ENCODE data around the gene CBY1. TPM values are rescaled to one million over a fixed set of nuclear protein-coding genes. Genes with fewer than 3 reads are reported as not detected.
"Not testable (repeated sequence)": the region's sequence is repeated elsewhere in the genome, so short reads cannot be mapped to it uniquely, and the experiment has no call there.

Gene CBY1
- polyA plus RNA-seq, 3 donors from 2014 or later = 1.0 to 5.1 (median 4.5) TPM

GRCh38 chr22:38629108-38629507, 27.3 kb upstream of the CBY1 start:
- Mint-ChIP-seq H3K27ac (no peak overlapping the region), H3K4me3 (no peak overlapping the region), H3K4me1 (peaks cover 11 to 14% of the 10 kb centered on the region in 2 donors), H3K9me3 (no peaks in the 10 kb centered on the region), H3K27me3 (ENCODE audit: low read depth in 3 of 3) (peaks cover 0 to 9% (median 6%) of the 10 kb centered on the region in 3 donors), H3K36me3 (no peaks in the 10 kb centered on the region)
- no peak for DNase-seq

GRCh38 chr22:38631724-38632123, 24.7 kb upstream of the CBY1 start:
- H3K27ac Mint-ChIP-seq = peak overlapping the region in 2 of 6 donors; percentile 5 to 28
- H3K9me3 Mint-ChIP-seq = no peaks in the 10 kb centered on the region
- H3K36me3 Mint-ChIP-seq = no peaks in the 10 kb centered on the region
- H3K27me3 Mint-ChIP-seq (ENCODE audit: low read depth in 3 of 3) = peaks cover 0 to 19% (median 5%) of the 10 kb centered on the region in 3 donors
- peaks cover 11 to 14% of the 10 kb centered on the region in 2 donors for H3K4me1 Mint-ChIP-seq
- peak in 2 of 3 donors; percentile 6 to 10 for DNase-seq
- H3K4me3 Mint-ChIP-seq = peak overlapping the region in 1 of 5 donors; percentile 12

GRCh38 chr22:38632528-38632927, 23.9 kb upstream of the CBY1 start:
- no peak overlapping the region for H3K27ac Mint-ChIP-seq
- peaks cover 11 to 14% of the 10 kb centered on the region in 2 donors for H3K4me1 Mint-ChIP-seq
- H3K9me3 Mint-ChIP-seq = no peaks in the 10 kb centered on the region
- DNase-seq = no peak
- no peak overlapping the region for H3K4me3 Mint-ChIP-seq
- H3K27me3 Mint-ChIP-seq (ENCODE audit: low read depth in 3 of 3) = peaks cover 0 to 19% (median 5%) of the 10 kb centered on the region in 3 donors
- H3K36me3 Mint-ChIP-seq = no peaks in the 10 kb centered on the region

- H3K27me3 Mint-ChIP-seq (ENCODE audit: low read depth in 3 of 3) = peaks cover 3 to 9% (median 7%) of the 10 kb centered on the region in 3 donors
- no peak overlapping the region for H3K27ac Mint-ChIP-seq
- H3K4me3 Mint-ChIP-seq = no peak overlapping the region
- no peaks in the 10 kb centered on the region for H3K4me1 Mint-ChIP-seq
- no peak for DNase-seq
- H3K9me3 Mint-ChIP-seq = no peaks in the 10 kb centered on the region
- H3K36me3 Mint-ChIP-seq = no peaks in the 10 kb centered on the region
Observed at GRCh38 chr22:38638216-38638615, 18.2 kb upstream of the CBY1 start.

GRCh38 chr22:38638728-38639127, 17.7 kb upstream of the CBY1 start:
- H3K27me3 Mint-ChIP-seq (ENCODE audit: low read depth in 3 of 3) = peaks cover 5 to 9% (median 7%) of the 10 kb centered on the region in 3 donors
- no peak overlapping the region for H3K27ac Mint-ChIP-seq
- H3K36me3 Mint-ChIP-seq = no peaks in the 10 kb centered on the region
- no peaks in the 10 kb centered on the region for H3K4me1 Mint-ChIP-seq
- DNase-seq = no peak
- H3K4me3 Mint-ChIP-seq = no peak overlapping the region
- H3K9me3 Mint-ChIP-seq = no peaks in the 10 kb centered on the region

GRCh38 chr22:38641476-38642040, 14.9 kb upstream of the CBY1 start:
- H3K9me3 Mint-ChIP-seq = no peaks in the 10 kb centered on the region
- H3K4me3 Mint-ChIP-seq = no peak overlapping the region
- peaks cover 3 to 5% (median 5%) of the 10 kb centered on the region in 3 donors for H3K27me3 Mint-ChIP-seq (ENCODE audit: low read depth in 3 of 3)
- no peak for DNase-seq
- no peaks in the 10 kb centered on the region for H3K36me3 Mint-ChIP-seq
- no peaks in the 10 kb centered on the region for H3K4me1 Mint-ChIP-seq
- no peak overlapping the region for H3K27ac Mint-ChIP-seq

- H3K9me3 Mint-ChIP-seq, H3K4me3 Mint-ChIP-seq, DNase-seq, H3K27ac Mint-ChIP-seq, H3K4me1 Mint-ChIP-seq, H3K36me3 Mint-ChIP-seq: not testable (repeated sequence)
- peaks cover 5 to 13% (median 7%) of the 10 kb centered on the region in 3 donors for H3K27me3 Mint-ChIP-seq (ENCODE audit: low read depth in 3 of 3)
Observed at GRCh38 chr22:38644245-38644644, 12.2 kb upstream of the CBY1 start.

GRCh38 chr22:38645430-38645829, 11.0 kb upstream of the CBY1 start:
- H3K4me1 Mint-ChIP-seq = no peaks in the 10 kb centered on the region
- DNase-seq = no peak
- no peaks in the 10 kb centered on the region for H3K36me3 Mint-ChIP-seq
- peaks cover 3 to 13% (median 8%) of the 10 kb centered on the region in 3 donors for H3K27me3 Mint-ChIP-seq (ENCODE audit: low read depth in 3 of 3)
- H3K27ac Mint-ChIP-seq = no peak overlapping the region
- no peaks in the 10 kb centered on the region for H3K9me3 Mint-ChIP-seq
- H3K4me3 Mint-ChIP-seq = no peak overlapping the region

GRCh38 chr22:38649841-38650522, 6.5 kb upstream of the CBY1 start:
- H3K36me3 Mint-ChIP-seq = no peaks in the 10 kb centered on the region
- H3K4me1 Mint-ChIP-seq = no peaks in the 10 kb centered on the region
- no peaks in the 10 kb centered on the region for H3K9me3 Mint-ChIP-seq
- no peak overlapping the region for H3K4me3 Mint-ChIP-seq
- peaks cover 3 to 10% (median 5%) of the 10 kb centered on the region in 3 donors for H3K27me3 Mint-ChIP-seq (ENCODE audit: low read depth in 3 of 3)
- DNase-seq = no peak
- H3K27ac Mint-ChIP-seq = peak overlapping the region in 1 of 6 donors; percentile 53

GRCh38 chr22:38652859-38653258, 3.6 kb upstream of the CBY1 start:
- no peaks in the 10 kb centered on the region for H3K9me3 Mint-ChIP-seq
- no peak overlapping the region for H3K4me3 Mint-ChIP-seq
- no peak overlapping the region for H3K27ac Mint-ChIP-seq
- H3K36me3 Mint-ChIP-seq = no peaks in the 10 kb centered on the region
- peaks cover 6 to 14% (median 11%) of the 10 kb centered on the region in 3 donors for H3K27me3 Mint-ChIP-seq (ENCODE audit: low read depth in 3 of 3)
- DNase-seq = no peak
- peaks cover 15 to 20% of the 10 kb centered on the region in 2 donors for H3K4me1 Mint-ChIP-seq

GRCh38 chr22:38653741-38654140, 2.7 kb upstream of the CBY1 start:
- peak overlapping the region in 1 of 5 donors; percentile 4 for H3K4me3 Mint-ChIP-seq
- H3K27ac Mint-ChIP-seq = no peak overlapping the region
- no peaks in the 10 kb centered on the region for H3K9me3 Mint-ChIP-seq
- H3K36me3 Mint-ChIP-seq = no peaks in the 10 kb centered on the region
- no peak for DNase-seq
- peaks cover 15 to 23% of the 10 kb centered on the region in 2 donors for H3K4me1 Mint-ChIP-seq
- peaks cover 6 to 14% (median 6%) of the 10 kb centered on the region in 3 donors for H3K27me3 Mint-ChIP-seq (ENCODE audit: low read depth in 3 of 3)

GRCh38 chr22:38655519-38656255, 751 bp upstream of the CBY1 start:
- peak overlapping the region; percentile 94 to 100 (median 98) for H3K27ac Mint-ChIP-seq
- H3K4me1 Mint-ChIP-seq = peaks cover 15 to 23% of the 10 kb centered on the region in 2 donors
- H3K27me3 Mint-ChIP-seq (ENCODE audit: low read depth in 3 of 3) = peaks cover 2 to 12% (median 4%) of the 10 kb centered on the region in 3 donors

GRCh38 chr22:38657045-38657909, 839 bp downstream of the CBY1 start:
- Mint-ChIP-seq H3K4me3 (peak overlapping the region; percentile 91 to 98 (median 96)), H3K27ac (peak overlapping the region; percentile 94 to 100 (median 98)), H3K27me3 (ENCODE audit: low read depth in 3 of 3) (peaks cover 2 to 9% (median 4%) of the 10 kb centered on the region in 3 donors), H3K4me1 (peaks cover 15 to 23% of the 10 kb centered on the region in 2 donors), H3K36me3 (no peaks in the 10 kb centered on the region), H3K9me3 (no peaks in the 10 kb centered on the region)
- peak; percentile 7 to 26 (median 16) for DNase-seq

More at GRCh38 chr22:38655519-38656255, 751 bp upstream of the CBY1 start:
- Mint-ChIP-seq H3K9me3 (no peaks in the 10 kb centered on the region), H3K4me3 (peak overlapping the region; percentile 91 to 98 (median 96)), H3K36me3 (no peaks in the 10 kb centered on the region)
- DNase-seq = no peak

Data from immature natural killer cell (primary cell).